Measurements from ENCODE around the gene ASTN2.
A peak's percentile ranks its signal among the peaks of the same experiment; 100 is the strongest.

The ASTN2 gene

GRCh38 chr9:116798521-116798920 lies 616.3 kb downstream of the ASTN2 start:
- no peak for DNase-seq (ENCODE audit: low spot score)

GRCh38 chr9:116797276-116797675 lies 617.6 kb downstream of the ASTN2 start:
- no peak for DNase-seq (ENCODE audit: low spot score)

GRCh38 chr9:116796669-116797068 lies 618.2 kb downstream of the ASTN2 start:
- DNase-seq (ENCODE audit: low spot score), result no peak

GRCh38 chr9:116795821-116796220 lies 619.0 kb downstream of the ASTN2 start:
- no peak for DNase-seq (ENCODE audit: low spot score)

DNA sequence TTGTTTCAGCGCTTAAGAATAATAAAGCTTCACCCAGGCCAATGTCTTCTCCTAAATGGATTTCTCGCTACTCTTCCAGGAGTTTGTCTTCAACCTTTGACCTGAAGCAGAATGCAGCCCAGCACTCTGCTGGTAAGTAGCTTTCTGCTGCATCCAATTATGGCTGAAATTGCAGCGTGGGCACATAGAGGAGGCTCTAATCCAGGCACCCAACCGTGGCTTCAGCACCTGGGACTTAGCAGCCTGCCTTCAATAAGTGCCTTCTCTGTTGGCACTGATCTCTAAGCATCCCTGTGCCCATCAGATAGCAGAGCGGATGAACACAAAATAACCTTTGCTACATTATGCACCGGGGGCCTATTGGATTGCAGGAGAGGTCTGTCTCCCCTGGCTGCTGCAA lies 622.6 kb downstream of the ASTN2 start:
- no peak for DNase-seq (ENCODE audit: low spot score)

DNA sequence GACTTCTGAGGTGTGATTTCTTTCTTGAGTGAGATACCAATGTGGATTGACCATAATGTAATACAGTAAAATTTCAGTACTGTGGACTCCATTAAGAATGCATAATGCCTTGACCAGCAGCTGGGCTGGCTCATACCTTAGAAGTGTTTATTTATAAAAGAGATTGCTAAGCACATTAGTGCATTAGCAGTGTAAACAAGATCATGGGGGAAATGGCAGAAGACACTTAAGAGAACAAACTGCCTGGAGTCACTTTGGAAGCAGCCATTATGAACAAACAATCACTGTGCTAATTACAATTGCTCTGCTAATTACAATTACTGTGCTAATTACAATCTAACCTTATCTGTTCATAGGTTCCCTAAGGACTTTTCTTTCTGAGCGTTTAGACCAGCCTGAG lies 623.5 kb downstream of the ASTN2 start:
- DNase-seq (ENCODE audit: low spot score), result no peak

GRCh38 chr9:116789081-116789480 lies 625.8 kb downstream of the ASTN2 start:
- DNase-seq (ENCODE audit: low spot score), result no peak

DNA sequence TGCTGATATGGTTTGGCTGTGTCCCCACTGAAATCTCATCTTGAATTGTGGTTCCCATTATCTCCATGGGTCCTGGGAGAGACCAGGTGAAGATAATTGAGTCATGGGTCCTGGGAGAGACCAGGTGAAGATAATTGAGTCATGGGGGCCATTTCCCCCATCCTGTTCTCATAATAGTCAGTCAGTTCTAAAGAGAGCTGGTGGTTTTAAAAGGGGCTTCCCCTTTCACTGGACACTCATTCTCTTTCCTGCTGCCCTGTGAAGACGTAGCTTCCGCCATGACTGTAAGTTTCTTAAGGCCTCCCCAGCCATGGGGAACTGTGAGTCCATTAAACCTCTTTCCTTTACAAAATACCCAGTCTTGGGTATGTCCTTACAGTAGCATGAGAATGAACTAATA lies 628.1 kb downstream of the ASTN2 start:
- no peak for DNase-seq (ENCODE audit: low spot score)

DNA sequence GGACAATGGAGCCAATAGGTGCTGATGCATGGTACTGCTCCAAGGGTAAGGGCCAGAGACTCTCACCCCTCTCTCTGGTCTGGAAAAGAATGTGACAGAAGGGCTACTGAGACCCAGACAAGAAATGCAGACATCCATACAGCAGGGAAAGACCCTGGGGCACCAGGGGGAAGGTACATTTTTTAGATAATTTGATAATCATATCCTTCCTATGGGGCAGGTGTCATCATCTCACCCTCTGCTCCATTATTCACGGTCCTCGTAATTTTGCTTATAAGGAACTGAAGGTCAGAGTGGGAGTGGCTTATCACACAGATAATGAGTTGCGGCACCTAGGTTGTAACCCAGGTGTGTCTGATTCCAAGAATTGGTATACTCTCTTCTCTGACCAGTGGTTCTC lies 637.7 kb downstream of the ASTN2 start:
- DNase-seq (ENCODE audit: low spot score), result no peak

GRCh38 chr9:116774421-116775180 lies 640.3 kb downstream of the ASTN2 start:
- no peak for DNase-seq (ENCODE audit: low spot score)

DNA sequence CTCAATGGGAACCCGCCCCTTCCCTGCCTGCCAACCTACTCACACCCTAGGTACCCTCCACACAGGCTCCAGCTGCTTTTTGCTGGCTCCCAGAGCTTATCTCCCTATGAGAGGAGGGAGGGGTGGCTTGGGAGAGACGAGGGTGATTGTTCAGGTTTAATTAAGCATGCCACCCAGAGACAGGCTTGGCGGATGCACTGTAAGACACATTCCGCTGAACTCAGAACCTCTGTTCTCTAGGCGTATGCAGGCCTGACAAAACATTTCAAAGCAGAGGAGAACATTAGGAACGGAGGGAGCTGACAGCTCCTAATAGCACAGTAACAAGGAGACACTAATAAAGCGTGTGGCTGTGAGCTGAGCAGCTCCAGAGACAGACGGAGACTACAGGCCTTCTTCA lies 647.6 kb downstream of the ASTN2 start:
- DNase-seq (ENCODE audit: low spot score), result no peak

DNA sequence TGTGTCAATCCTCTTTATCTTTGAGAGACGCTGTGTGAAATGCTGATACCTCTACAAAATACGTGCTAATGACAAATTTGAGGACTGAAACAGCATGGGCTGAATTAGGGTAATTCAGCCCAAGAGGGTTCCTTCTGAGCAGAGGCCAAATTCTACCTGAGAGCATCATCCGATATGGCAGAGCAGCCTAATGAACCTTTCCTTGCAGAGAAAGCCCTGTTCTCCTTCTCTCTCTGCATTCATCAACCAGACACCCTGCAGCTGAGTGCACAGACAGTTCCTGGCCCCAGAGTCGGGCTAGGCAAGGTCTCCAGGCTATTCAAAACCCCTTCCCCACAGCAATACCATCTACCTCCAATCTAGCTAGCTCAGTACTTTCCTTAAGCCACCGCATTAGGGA lies 649.8 kb downstream of the ASTN2 start:
- no peak for DNase-seq (ENCODE audit: low spot score)

DNA sequence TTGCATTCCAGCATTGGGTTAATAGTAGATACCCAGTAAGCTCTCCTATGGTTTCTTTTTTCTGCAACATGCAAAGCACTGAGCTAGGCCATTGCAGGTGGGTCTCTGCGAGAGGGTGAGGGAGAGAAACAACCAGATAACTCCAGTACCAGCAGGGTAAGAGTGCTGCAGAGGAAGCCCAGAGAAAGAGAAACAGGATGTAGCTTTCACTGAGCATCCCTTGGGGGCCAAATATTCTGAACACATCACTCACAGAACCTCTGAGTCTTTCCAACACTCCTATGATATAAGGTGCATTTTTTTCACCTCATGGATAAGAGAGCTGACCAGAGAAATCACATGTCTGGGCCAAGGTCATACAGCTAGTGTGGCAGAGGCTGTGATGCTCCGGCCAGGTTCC lies 651.1 kb downstream of the ASTN2 start:
- no peak for DNase-seq (ENCODE audit: low spot score)

DNA sequence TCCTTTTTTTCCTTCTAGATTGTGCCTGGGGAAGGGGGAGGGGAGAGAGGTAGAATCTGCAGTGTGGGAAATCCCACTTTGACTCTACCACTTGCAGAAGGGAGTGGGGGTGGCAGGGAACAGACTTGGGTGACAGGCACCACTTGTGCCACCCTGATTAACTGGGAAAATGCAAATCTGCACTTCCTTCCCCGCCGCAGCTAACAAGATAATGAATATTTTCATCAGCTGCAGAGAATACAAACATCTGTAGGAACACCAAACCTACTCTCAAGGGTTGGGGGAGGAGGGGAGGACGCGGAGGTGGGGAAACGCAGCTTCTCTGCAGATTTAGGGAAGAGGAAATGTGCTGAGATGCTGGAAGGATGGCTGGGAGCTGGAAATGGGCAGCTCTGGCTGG lies 654.2 kb downstream of the ASTN2 start:
- DNase-seq (ENCODE audit: low spot score), result no peak

GRCh38 chr9:116757030-116757429 lies 657.8 kb downstream of the ASTN2 start:
- DNase-seq (ENCODE audit: low spot score), result no peak

DNA sequence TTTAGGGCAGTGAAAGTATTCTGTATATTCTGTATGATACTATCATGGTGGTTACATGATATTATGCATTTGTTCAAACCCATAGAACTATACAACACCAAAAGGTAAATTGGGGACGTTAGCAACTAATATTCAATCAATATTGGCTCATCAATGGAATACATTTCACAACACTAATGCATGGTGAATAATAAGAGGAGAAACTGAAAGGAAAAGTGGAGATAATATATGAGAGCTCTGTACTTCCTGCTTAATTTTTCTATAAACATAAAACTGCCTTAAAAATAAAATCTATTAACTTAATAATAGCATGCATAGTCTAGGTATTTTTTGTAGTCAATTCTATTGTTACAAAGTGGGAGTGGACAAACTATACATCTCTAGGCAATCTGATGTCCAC lies 661.5 kb downstream of the ASTN2 start:
- DNase-seq (ENCODE audit: low spot score), result no peak

GRCh38 chr9:116750510-116750909 lies 664.3 kb downstream of the ASTN2 start:
- no peak for DNase-seq (ENCODE audit: low spot score)

- no peak for DNase-seq (ENCODE audit: low spot score)
Measured at GRCh38 chr9:116749772-116750171, 665.1 kb downstream of the ASTN2 start.

GRCh38 chr9:116749176-116749575 lies 665.7 kb downstream of the ASTN2 start:
- DNase-seq (ENCODE audit: low spot score), result no peak

GRCh38 chr9:116741742-116742141 lies 673.1 kb downstream of the ASTN2 start:
- DNase-seq (ENCODE audit: low spot score), result no peak

DNA sequence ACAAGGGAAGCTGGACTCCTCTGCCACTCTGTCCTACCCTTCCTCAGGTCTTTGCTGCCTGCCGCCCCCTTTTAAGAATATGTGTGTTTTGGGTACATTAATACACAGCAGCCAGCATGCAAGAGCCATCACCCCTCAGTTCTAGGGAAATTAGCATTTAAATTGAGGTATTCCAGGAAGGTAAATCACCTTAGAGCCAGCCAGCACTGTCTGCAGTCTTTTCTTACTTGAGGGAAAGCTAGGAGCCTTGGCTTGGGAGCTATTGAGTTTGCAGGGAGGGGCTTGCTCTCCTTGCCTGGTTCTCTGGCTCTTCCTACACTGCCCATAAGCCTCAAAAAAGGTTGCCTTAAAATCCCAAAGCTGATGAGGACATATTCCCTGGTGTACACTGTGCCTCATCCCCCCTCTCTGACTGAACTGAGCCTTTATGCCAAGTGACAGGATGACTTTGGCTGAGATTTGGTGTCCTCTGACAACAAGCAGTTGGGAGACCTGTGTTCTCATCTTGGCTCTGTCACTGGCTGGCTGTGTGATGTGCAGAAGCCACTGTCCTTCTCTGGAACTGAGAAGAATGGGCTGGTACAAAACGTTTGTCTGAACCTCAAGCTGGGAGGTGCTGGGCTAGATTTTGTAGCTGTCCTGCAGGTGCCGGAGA lies 673.6 kb downstream of the ASTN2 start:
- DNase-seq (ENCODE audit: low spot score), result no peak

- DNase-seq (ENCODE audit: low spot score), result peak; percentile 87
Measured at GRCh38 chr9:116737152-116737546, 677.7 kb downstream of the ASTN2 start.

- no peak for DNase-seq (ENCODE audit: low spot score)
Measured at GRCh38 chr9:116736399-116737151, 678.3 kb downstream of the ASTN2 start.

Data from AG08396 (cell line).